Gastroesophageal sphincter (tissue), 4 donors: ENCODE data around the gene HPCAL1. TPM values are rescaled to one million over a fixed set of nuclear protein-coding genes. Genes with fewer than 3 reads are reported as not detected.

ENCODE experiments used
- ATAC-seq: fragments of 150-250 bp; one replicate; pipeline ENCODE4 v1.9.1; 2016; ENCODE audit warnings: mild to moderate bottlenecking, moderate library complexity
- H3K27ac ChIP-seq, 4 donors: fragments of 200-600 bp; sonication (generic) in 3 of 4; 1 replicate in 3 of 4; 2 replicates in 1 of 4; pipeline ENCODE4 v1.5.1; 2016 to 2019
- H3K27me3 ChIP-seq: fragments of 200-600 bp; sonication (generic); one replicate; pipeline ENCODE4 v1.5.1; 2019
- H3K36me3 ChIP-seq, 2 donors: fragments of 200-600 bp; sonication (generic); one replicate each; pipeline ENCODE4 v1.5.1; 2019; ENCODE audit warnings: control low read depth in 1 of 2
- H3K4me1 ChIP-seq, 3 donors: fragments of 200-600 bp; sonication (generic); 1 replicate in 2 of 3; 2 replicates in 1 of 3; pipeline ENCODE4 v1.5.1; 2016 to 2019; ENCODE audit warnings: control low read depth in 2 of 3
- H3K4me3 ChIP-seq, 2 donors: fragments of 200-600 bp; sonication (generic); one replicate each; pipeline ENCODE4 v1.5.1; 2019; ENCODE audit warnings: mild to moderate bottlenecking in 1 of 2, moderate library complexity in 1 of 2
- H3K9me3 ChIP-seq, 3 donors: fragments of 200-600 bp; sonication (generic); one replicate each; pipeline ENCODE4 v1.5.1; 2017 to 2019; ENCODE audit warnings: control low read depth in 2 of 3
- EP300 ChIP-seq: sonication (generic); formaldehyde crosslinking; IDR thresholded peaks from one replicate; pipeline ENCODE4 v1.6.1; 2017; ENCODE audit warnings: antibody characterized with exemption, mild to moderate bottlenecking
- POLR2A ChIP-seq, 2 donors: fragments of 450-650 bp; IDR thresholded peaks; one replicate each; pipeline ENCODE4 v1.6.1; 2017; ENCODE audit warnings: antibody characterized with exemption in 2 of 2, mild to moderate bottlenecking in 2 of 2, moderate library complexity in 1 of 2
- POLR2AphosphoS5 ChIP-seq: sonication (generic); formaldehyde crosslinking; IDR thresholded peaks from one replicate; pipeline ENCODE4 v1.6.1; 2017; ENCODE audit warnings: antibody characterized with exemption
- WGBS, 2 donors: methylation state at CpG; one replicate each; pipeline ENCODE4 v1.1.5; 2018; ENCODE audit warnings: low coverage in 1 of 2; 5-methylcytosine and 5-hydroxymethylcytosine counted together
- total RNA-seq, 4 donors: library from RNA; depleted of rRNA; stranded (reverse); fragments of >200 nt; gene quantifications; one replicate each; pipeline ENCODE4 v1.1.0, GENCODE V29; 2016
- TF ChIP-seq, protein P1 (sequence below), 4 experiments: fragments of 200-600 bp in 2 of 4; fragments of 450-650 bp in 2 of 4; sonication (generic) in 1 of 4; IDR thresholded peaks; one replicate each; pipeline ENCODE4 v1.5.1; 2017 to 2019; ENCODE audit warnings: antibody characterized with exemption in 4 of 4, mild to moderate bottlenecking in 2 of 4, moderate library complexity in 2 of 4

The HPCAL1 gene
- total RNA-seq, 4 donors from 2014 or later: 17.0 to 42.1 (median 29.8) TPM

DNA sequence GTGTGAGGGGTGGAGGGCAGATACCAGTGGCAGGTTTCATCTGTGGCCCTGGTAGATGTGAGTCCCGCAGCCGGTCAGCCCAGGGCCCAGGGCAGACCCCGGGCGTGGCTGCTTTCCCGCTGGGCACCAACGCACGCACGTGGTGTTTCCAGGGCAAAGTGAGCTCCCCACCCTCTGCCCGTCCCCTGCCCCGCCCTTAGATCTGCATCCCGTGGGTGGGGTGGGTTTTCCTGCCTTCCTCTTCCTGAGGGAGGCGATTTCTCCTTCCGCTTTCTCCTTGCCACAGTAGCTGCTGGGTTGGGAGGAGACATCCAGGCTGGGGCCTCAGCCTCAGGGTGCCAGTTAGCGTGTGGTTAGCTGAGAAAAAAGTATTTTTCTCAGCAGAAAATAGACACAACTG lies 95.8 kb downstream of the HPCAL1 start:
- no peak overlapping the region for H3K4me3 ChIP-seq
- H3K4me1 ChIP-seq: peaks cover 0 to 52% (median 0%) of the 10 kb centered on the region in 3 donors
- TF ChIP-seq EP300: no peak
- no peak for TF ChIP-seq POLR2AphosphoS5
- TF ChIP-seq, protein P1, sequence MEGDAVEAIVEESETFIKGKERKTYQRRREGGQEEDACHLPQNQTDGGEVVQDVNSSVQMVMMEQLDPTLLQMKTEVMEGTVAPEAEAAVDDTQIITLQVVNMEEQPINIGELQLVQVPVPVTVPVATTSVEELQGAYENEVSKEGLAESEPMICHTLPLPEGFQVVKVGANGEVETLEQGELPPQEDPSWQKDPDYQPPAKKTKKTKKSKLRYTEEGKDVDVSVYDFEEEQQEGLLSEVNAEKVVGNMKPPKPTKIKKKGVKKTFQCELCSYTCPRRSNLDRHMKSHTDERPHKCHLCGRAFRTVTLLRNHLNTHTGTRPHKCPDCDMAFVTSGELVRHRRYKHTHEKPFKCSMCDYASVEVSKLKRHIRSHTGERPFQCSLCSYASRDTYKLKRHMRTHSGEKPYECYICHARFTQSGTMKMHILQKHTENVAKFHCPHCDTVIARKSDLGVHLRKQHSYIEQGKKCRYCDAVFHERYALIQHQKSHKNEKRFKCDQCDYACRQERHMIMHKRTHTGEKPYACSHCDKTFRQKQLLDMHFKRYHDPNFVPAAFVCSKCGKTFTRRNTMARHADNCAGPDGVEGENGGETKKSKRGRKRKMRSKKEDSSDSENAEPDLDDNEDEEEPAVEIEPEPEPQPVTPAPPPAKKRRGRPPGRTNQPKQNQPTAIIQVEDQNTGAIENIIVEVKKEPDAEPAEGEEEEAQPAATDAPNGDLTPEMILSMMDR (IDR thresholded peaks at IDR 0.05): no peak
- no peak for TF ChIP-seq POLR2A (IDR thresholded peaks at IDR 0.05)
- 65% methylated on average over 10 of the region's 14 CpGs; no CpG with 5 or more reads in 1 of the 2 donors for WGBS, 2 donors
- peak; percentile 22 for ATAC-seq
- no peaks in the 10 kb centered on the region for H3K36me3 ChIP-seq
- no peaks in the 10 kb centered on the region for H3K27me3 ChIP-seq
- H3K27ac ChIP-seq: peak overlapping the region in 3 of 4 donors; percentile 7 to 57 (median 51)
- no peaks in the 10 kb centered on the region for H3K9me3 ChIP-seq

DNA sequence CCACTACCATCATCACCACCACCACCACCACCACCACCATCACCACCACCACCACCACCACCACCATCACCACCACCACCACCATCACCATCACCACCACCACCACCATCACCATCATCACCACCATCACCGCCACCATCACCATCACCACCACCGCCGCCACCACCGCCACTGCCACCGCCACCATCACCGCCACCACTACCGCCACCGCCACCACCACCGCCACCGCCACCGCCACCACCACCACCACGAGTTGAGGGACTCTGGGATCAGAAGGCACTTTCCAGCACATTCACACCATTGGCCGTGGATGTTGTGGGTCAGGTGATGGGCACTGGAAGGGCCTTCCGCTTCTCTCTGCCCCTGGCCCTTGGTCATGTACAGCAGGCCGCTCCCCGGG lies 96.7 kb downstream of the HPCAL1 start:
- Histone ChIP-seq H3K9me3 (no peaks in the 10 kb centered on the region), H3K27me3 (no peaks in the 10 kb centered on the region), H3K27ac (peak overlapping the region in 2 of 4 donors; percentile 21 to 69), H3K4me1 (peaks cover 0 to 60% (median 1%) of the 10 kb centered on the region in 3 donors), H3K4me3 (no peak overlapping the region), H3K36me3 (no peaks in the 10 kb centered on the region)
- ATAC-seq: no peak
- TF ChIP-seq POLR2AphosphoS5 (no peak), POLR2A (IDR thresholded peaks at IDR 0.05) (no peak), EP300 (no peak)
- TF ChIP-seq, protein P1 (IDR thresholded peaks at IDR 0.05): no peak
- WGBS, 2 donors: no CpG with 5 or more reads among the region's 16 CpGs

DNA sequence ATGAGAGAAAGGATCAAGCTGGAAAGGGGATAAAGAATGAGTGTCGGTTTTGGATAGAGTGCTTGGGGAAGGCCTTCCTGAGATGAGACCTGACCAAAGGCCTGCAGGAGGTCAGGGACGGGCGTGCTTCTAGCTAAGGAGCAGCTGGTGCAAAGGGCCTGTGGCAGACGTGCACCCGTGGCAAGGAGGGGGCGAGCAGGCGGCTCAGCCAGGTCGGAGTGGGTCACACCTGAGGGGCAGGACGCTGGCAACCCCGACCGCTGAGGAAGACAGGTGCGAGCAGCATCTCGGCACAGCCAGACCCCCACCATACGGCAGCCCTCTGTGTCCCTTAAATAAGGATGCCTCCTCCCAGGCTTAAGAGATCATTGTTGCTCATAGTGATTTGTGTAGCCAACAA lies 97.3 kb downstream of the HPCAL1 start:
- Histone ChIP-seq H3K9me3 (no peaks in the 10 kb centered on the region), H3K4me3 (no peak overlapping the region), H3K36me3 (no peaks in the 10 kb centered on the region), H3K4me1 (peaks cover 0 to 66% (median 8%) of the 10 kb centered on the region in 3 donors), H3K27me3 (no peaks in the 10 kb centered on the region), H3K27ac (peak overlapping the region in 3 of 4 donors; percentile 21 to 69 (median 57))
- no peak for ATAC-seq
- no peak for TF ChIP-seq POLR2AphosphoS5
- no peak for TF ChIP-seq EP300
- TF ChIP-seq POLR2A (IDR thresholded peaks at IDR 0.05): no peak
- TF ChIP-seq, protein P1 (IDR thresholded peaks at IDR 0.05): no peak
- 95% methylated on average over 9 of the region's 14 CpGs; no CpG with 5 or more reads in 1 of the 2 donors for WGBS, 2 donors

DNA sequence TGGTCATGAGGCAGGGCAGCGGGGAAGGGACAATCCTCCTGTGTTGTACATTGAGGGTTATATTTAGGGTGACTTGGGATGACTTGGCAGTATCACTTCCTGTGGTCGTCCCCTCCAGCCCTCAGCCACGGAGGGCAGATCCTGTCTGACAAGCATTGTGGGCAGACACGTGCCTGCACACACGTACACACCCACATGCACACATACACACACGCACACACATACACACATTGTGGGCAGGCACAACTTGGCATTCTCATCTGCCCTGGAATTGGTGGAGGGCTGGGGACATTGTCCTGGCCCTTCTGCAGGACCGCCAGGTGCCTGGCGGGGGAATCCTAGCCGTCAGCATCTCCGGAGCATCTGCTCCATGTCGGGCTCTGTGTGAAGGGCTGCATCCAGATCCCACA lies 97.9 kb downstream of the HPCAL1 start:
- no peaks in the 10 kb centered on the region for H3K9me3 ChIP-seq
- H3K27me3 ChIP-seq: no peaks in the 10 kb centered on the region
- peaks cover 0 to 72% (median 11%) of the 10 kb centered on the region in 3 donors for H3K4me1 ChIP-seq
- H3K4me3 ChIP-seq: no peak overlapping the region
- peak; percentile 37 for ATAC-seq
- 80% methylated on average over 1 of the region's 11 CpGs; no CpG with 5 or more reads in 1 of the 2 donors for WGBS, 2 donors
- H3K36me3 ChIP-seq: no peaks in the 10 kb centered on the region
- peak overlapping the region in 3 of 4 donors; percentile 21 to 69 (median 57) for H3K27ac ChIP-seq
- TF ChIP-seq POLR2A (IDR thresholded peaks at IDR 0.05) (no peak), EP300 (no peak)
- TF ChIP-seq, protein P1 (IDR thresholded peaks at IDR 0.05): no peak
